HepG2 (cell line): ENCODE measurements around the gene CADPS2. TPM values are rescaled to one million over a fixed set of nuclear protein-coding genes. Genes with fewer than 3 reads are reported as not detected.

Source experiments
- ATAC-seq: fragments of 200-7000 bp; cut with Tn5 transposase; 3 replicates; pipeline ENCODE4 v1.9.1; 2020; ENCODE audit warnings: mild to moderate bottlenecking, moderate library complexity
- BruUV-seq: library from RNA; stranded (reverse); fragments of 400-500 nt; replicated peaks from 2 replicates; lab custom pipeline; 2021; lab: Mats Ljungman, UMichigan
- CTCF ChIA-PET: fragments of 300-600 bp; formaldehyde crosslinking; extraction: SDS; loops from one replicate; lab custom pipeline; 2021; ENCODE audit warnings: low total read pairs, inconsistent platforms, low intra/inter-chr PET ratio; lab: Yijun Ruan, JAX
- POLR2A ChIA-PET: fragments of 350-600 bp; sonication (Branson Sonifier 250); formaldehyde crosslinking; loops from one replicate; lab custom pipeline; 2020; ENCODE audit warnings: antibody characterized with exemption, inconsistent platforms; lab: Yijun Ruan, JAX
- DNase-seq: peaks from one replicate; pipeline ENCODE4 v3.0.0-alpha.2; 2015; ENCODE audit warnings: low spot score
- FAIRE-seq: peaks from 3 replicates; lab custom pipeline; 2011; peaks lifted over from hg19 to GRCh38; lab: Jason Lieb, UNC
- H2AFZ ChIP-seq: one replicate; pipeline ENCODE4 v1.6.1; 2011; ENCODE audit warnings: low read length, inconsistent platforms
- H3K27ac ChIP-seq: fragments of 300-600 bp; 3 replicates; pipeline ENCODE4 v1.8.0; 2011; ENCODE audit warnings: mixed run types, mild to moderate bottlenecking, mixed read lengths, low read length, inconsistent platforms; ENCODE audit not compliant: insufficient read depth; ENCODE audit errors: extremely low read length
- H3K27me3 ChIP-seq, 2 experiments: fragments of 200-600 bp in 1 of 2; 2 replicates in 1 of 2; 3 replicates in 1 of 2; pipeline versions ENCODE4 v1.6.0 to v1.8.0; 2011; ENCODE audit warnings: low read length in 2 of 2, mild to moderate bottlenecking in 2 of 2, moderate library complexity in 2 of 2, inconsistent platforms in 1 of 2; ENCODE audit not compliant: insufficient read depth in 2 of 2, control insufficient read depth in 1 of 2
- H3K36me3 ChIP-seq, 2 experiments: fragments of 200-600 bp in 1 of 2; replicated peaks in 1 of 2; 2 replicates in 1 of 2; 3 replicates in 1 of 2; pipeline versions ENCODE4 v1.5.1 to v1.8.0; 2011; ENCODE audit warnings: low read length in 2 of 2, inconsistent platforms in 1 of 2; ENCODE audit not compliant: insufficient read depth in 2 of 2, control insufficient read depth in 1 of 2
- H3K4me1 ChIP-seq: 2 replicates; pipeline ENCODE4 v1.5.1; 2012; ENCODE audit warnings: low read length, inconsistent platforms; ENCODE audit not compliant: insufficient read depth
- H3K4me2 ChIP-seq: 2 replicates; pipeline ENCODE4 v1.6.0; 2011; ENCODE audit warnings: low read depth, low read length, inconsistent platforms
- H3K4me3 ChIP-seq, 3 experiments: fragments of 200-600 bp in 1 of 3; sonication (generic), shearing (Covaris generic) in 1 of 3; replicated peaks in 1 of 3; 2 replicates each; pipeline ENCODE4 v1.5.1; 2011 to 2016; ENCODE audit warnings: low read length in 3 of 3, inconsistent platforms in 2 of 3, low read depth in 2 of 3, mild to moderate bottlenecking in 2 of 3, control low read depth in 1 of 3, mixed read lengths in 1 of 3; ENCODE audit not compliant: insufficient read depth in 1 of 3
- H3K79me2 ChIP-seq: one replicate; pipeline ENCODE4 v1.6.1; 2011; ENCODE audit warnings: low read length, inconsistent platforms; ENCODE audit not compliant: insufficient read depth
- H3K9ac ChIP-seq: 2 replicates; pipeline ENCODE4 v1.6.0; 2011; ENCODE audit warnings: mild to moderate bottlenecking, low read depth, low read length, inconsistent platforms; ENCODE audit not compliant: insufficient read depth
- H3K9me3 ChIP-seq: 2 replicates; pipeline ENCODE4 v1.5.1; 2012; ENCODE audit warnings: mild to moderate bottlenecking, low read length
- H4K20me1 ChIP-seq: 2 replicates; pipeline ENCODE4 v1.6.0; 2011; ENCODE audit warnings: inconsistent platforms, mild to moderate bottlenecking, low read length, moderate library complexity; ENCODE audit not compliant: insufficient read depth
- BORCS8-MEF2B ChIP-seq: sonication (generic); formaldehyde crosslinking; IDR thresholded peaks from 2 replicates; pipeline ENCODE4 v1.8.0; 2022; ENCODE audit warnings: mild to moderate bottlenecking, missing genetic modification reagents
- EZH2 ChIP-seq: conservative IDR thresholded peaks from 2 replicates; pipeline ENCODE4 v1.6.1; 2012; ENCODE audit warnings: mild to moderate bottlenecking, low read depth, low read length, moderate library complexity
- FOXA3 ChIP-seq: IDR thresholded peaks from 2 replicates; pipeline ENCODE4 v1.6.1; 2016; ENCODE audit warnings: missing genetic modification reagents, missing compliant biosample characterization
- HHEX ChIP-seq: IDR thresholded peaks from 2 replicates; pipeline ENCODE4 v1.6.1; 2016; ENCODE audit warnings: control low read depth
- NR1H2 ChIP-seq: sonication (generic); formaldehyde crosslinking; IDR thresholded peaks from 2 replicates; pipeline ENCODE4 v1.8.1; 2022; ENCODE audit warnings: low read depth, missing genetic modification reagents, borderline replicate concordance
- SCMH1 ChIP-seq: sonication (generic); formaldehyde crosslinking; IDR thresholded peaks from 2 replicates; pipeline ENCODE4 v1.9.0; 2021; ENCODE audit warnings: missing genetic modification reagents, mild to moderate bottlenecking, borderline replicate concordance
- SMAD3 ChIP-seq: sonication (generic); formaldehyde crosslinking; IDR thresholded peaks from 2 replicates; pipeline ENCODE4 v1.4.0; 2020; ENCODE audit warnings: missing genetic modification reagents
- SNRNP70 ChIP-seq: fragments of 200-400 bp; formaldehyde crosslinking; IDR thresholded peaks from 2 replicates; pipeline ENCODE4 v1.6.1; 2017; ENCODE audit warnings: mild to moderate bottlenecking, low read depth, low read length, moderate library complexity
- TP53 ChIP-seq: sonication (generic); formaldehyde crosslinking; conservative IDR thresholded peaks from 2 replicates; pipeline ENCODE4 v1.4.0; 2020; ENCODE audit warnings: missing genetic modification reagents
- ZNF33B ChIP-seq: sonication (generic); formaldehyde crosslinking; IDR thresholded peaks from 2 replicates; pipeline ENCODE4 v1.5.1; 2020; ENCODE audit warnings: mild to moderate bottlenecking, missing genetic modification reagents
- ZNF83 ChIP-seq: sonication (generic); formaldehyde crosslinking; IDR thresholded peaks from 2 replicates; pipeline ENCODE4 v1.4.0; 2020; ENCODE audit warnings: missing genetic modification reagents, mild to moderate bottlenecking, borderline replicate concordance
- WGBS: methylation state at CpG from one replicate; pipeline ENCODE4 v1.1.6; 2017; ENCODE audit warnings: low lambda C conversion rate; 5-methylcytosine and 5-hydroxymethylcytosine counted together
- in situ Hi-C: cut with HindIII; loops from 2 replicates; pipeline ENCODE4 v1.10.0; 2017; ENCODE audit warnings: low pct_unique_long_range_greater_than_20kb; ENCODE audit not compliant: extremely low pct_ligation_motif_present
- intact Hi-C: fragments of 100-400 bp; cut with micrococcal nuclease; formaldehyde crosslinking; loops from one replicate; pipeline ENCODE4 v1.10.0; 2022; ENCODE audit not compliant: unreplicated experiment
- polyA plus RNA-seq, 8 experiments: library from polyadenylated mRNA; depleted of rRNA in 3 of 8; stranded (reverse) in 7 of 8; unstranded in 1 of 8; fragments of >200 nt; fragmentation: Illumina TruSeq in 4 of 8; extraction: Trizol in 4 of 8; gene quantifications; 2 replicates each; pipeline versions ENCODE4 v1.2.1 to v1.2.3, GENCODE V29; 2011 to 2016; ENCODE audit warnings: low read depth in 4 of 8, missing spikeins in 1 of 8, mixed read lengths in 1 of 8; ENCODE audit not compliant: insufficient read depth in 1 of 8
- total RNA-seq, 5 experiments: library from RNA; depleted of rRNA; stranded (reverse); fragments of >200 nt; fragmentation: Illumina TruSeq; extraction: Trizol; gene quantifications; 2 replicates each; pipeline ENCODE4 v1.2.3, GENCODE V29; 2016; ENCODE audit warnings: low read depth in 1 of 5
- TF ChIP-seq, protein P1 (sequence below): sonication (generic); formaldehyde crosslinking; IDR thresholded peaks from 2 replicates; pipeline ENCODE4 v1.5.1; 2020; ENCODE audit warnings: mild to moderate bottlenecking, moderate library complexity, missing genetic modification reagents

CADPS2 gene
- total and polyA plus RNA-seq, 2 of the 13 experiments (the other 11 are each of a cell fraction or from before 2014, with no cell fraction given) = 17.6 to 43.8 TPM

- H3K27ac ChIP-seq = no peak overlapping the region
- intact Hi-C loops = loop anchor here (5.0 kb wide), 1 partner anchor 227 kb away; no protein-coding TSS in a partner anchor
- H3K9me3 ChIP-seq = no peaks in the 10 kb centered on the region
- POLR2A ChIA-PET = no interaction called here
- H3K36me3 ChIP-seq = no peaks in the 10 kb centered on the region
- no peaks in the 10 kb centered on the region for H4K20me1 ChIP-seq
- H3K79me2 ChIP-seq = no peaks in the 10 kb centered on the region
- no TSS peak for BruUV-seq
- peak overlapping the region; percentile 62 for H3K4me2 ChIP-seq
- ATAC-seq (peak; percentile 19), FAIRE-seq (no peak), DNase-seq (no peak)
- in situ Hi-C loops = no loop called here
- no peak overlapping the region for H3K9ac ChIP-seq
- CTCF ChIA-PET = no interaction called here
- peaks cover 15 to 88% of the 10 kb centered on the region in 2 experiments for H3K27me3 ChIP-seq
- peaks cover 20% of the 10 kb centered on the region for H3K4me1 ChIP-seq
- no peak overlapping the region for H2AFZ ChIP-seq
- WGBS = 7% methylated on average over 17 of the region's 24 CpGs
- peak overlapping the region in 2 of 3 experiments; percentile 30 to 43; a peak in 4 of 6 replicates for H3K4me3 ChIP-seq
- no peak for TF ChIP-seq SNRNP70
- 0 out of 2 replicates have a peak, but pooled peaks have one; percentile 2 for TF ChIP-seq EZH2
- TF ChIP-seq TP53 (CRISPR knock-in tag) = no peak
- no peak for TF ChIP-seq ZNF83 (CRISPR knock-in tag)
- TF ChIP-seq, protein P1, sequence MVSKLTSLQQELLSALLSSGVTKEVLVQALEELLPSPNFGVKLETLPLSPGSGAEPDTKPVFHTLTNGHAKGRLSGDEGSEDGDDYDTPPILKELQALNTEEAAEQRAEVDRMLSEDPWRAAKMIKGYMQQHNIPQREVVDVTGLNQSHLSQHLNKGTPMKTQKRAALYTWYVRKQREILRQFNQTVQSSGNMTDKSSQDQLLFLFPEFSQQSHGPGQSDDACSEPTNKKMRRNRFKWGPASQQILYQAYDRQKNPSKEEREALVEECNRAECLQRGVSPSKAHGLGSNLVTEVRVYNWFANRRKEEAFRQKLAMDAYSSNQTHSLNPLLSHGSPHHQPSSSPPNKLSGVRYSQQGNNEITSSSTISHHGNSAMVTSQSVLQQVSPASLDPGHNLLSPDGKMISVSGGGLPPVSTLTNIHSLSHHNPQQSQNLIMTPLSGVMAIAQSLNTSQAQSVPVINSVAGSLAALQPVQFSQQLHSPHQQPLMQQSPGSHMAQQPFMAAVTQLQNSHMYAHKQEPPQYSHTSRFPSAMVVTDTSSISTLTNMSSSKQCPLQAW (CRISPR knock-in tag) = no peak
These were observed 581.3 kb downstream of the CADPS2 start for GRCh38 chr7:122304996-122305421.

DNA sequence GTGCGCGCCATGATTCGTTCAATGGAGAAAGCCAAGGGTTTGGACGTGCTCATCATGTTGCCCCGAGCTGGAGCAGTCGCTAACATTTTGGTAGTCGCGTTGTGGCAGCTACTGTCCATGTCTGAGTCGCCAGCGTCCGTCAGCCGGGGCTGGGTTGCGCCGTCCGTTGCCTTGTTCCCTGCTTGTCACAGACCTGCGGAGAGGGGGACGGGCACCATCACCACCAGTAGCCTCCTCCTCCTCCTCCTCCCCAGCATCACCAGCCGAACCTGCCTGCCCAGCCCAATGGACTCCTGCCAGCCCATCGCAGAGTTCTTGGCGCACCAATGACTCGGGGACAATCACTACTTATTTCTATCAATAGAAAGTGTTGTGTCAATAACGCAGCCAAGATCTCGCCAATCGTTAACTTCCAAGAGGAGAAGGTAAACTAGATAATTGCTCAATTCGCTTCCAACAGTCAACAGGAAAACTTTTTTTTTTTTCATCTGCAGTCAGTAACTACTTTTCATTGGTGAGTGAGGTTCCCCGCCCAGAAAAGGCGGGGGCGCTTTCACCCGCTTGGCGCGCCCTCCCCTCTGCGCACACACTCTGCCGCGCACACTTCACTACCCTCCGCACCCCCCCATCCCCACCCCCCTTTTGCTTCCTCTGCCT lies 581.8 kb downstream of the CADPS2 start, which contains the start of gene FEZF1:
Gene FEZF1 (minus strand): TSS at position 432 of the 657 bp plus-strand sequence. CDS start 313 bp downstream, at position 119.
- H3K79me2 ChIP-seq = no peaks in the 10 kb centered on the region
- H3K4me1 ChIP-seq = peaks cover 15% of the 10 kb centered on the region
- DNase-seq (peak; percentile 30), ATAC-seq (peak; percentile 54), FAIRE-seq (no peak)
- H3K36me3 ChIP-seq = no peaks in the 10 kb centered on the region
- no peak within 1 kb of the TSS for H3K27ac ChIP-seq
- in situ Hi-C loops = no loop called here
- 31% methylated on average over 33 of the region's 35 CpGs for WGBS
- H3K9me3 ChIP-seq = no peaks in the 10 kb centered on the region
- no peaks in the 10 kb centered on the region for H4K20me1 ChIP-seq
- H3K27me3 ChIP-seq = peaks cover 15 to 88% of the 10 kb centered on the region in 2 experiments
- ChIA-PET CTCF (no interaction called here), POLR2A (no interaction called here)
- no TSS peak for BruUV-seq
- peak within 1 kb of the TSS in 2 of 3 experiments; percentile 30 to 43; a peak in 4 of 6 replicates for H3K4me3 ChIP-seq
- H3K9ac ChIP-seq = no peak within 1 kb of the TSS
- intact Hi-C loops = loop anchor here (5.0 kb wide), 1 partner anchor 228 kb away; no protein-coding TSS in a partner anchor
- H3K4me2 ChIP-seq = peak within 1 kb of the TSS; percentile 62
- no peak within 1 kb of the TSS for H2AFZ ChIP-seq
- peak; percentile 82; the same call in 1 of the 2 replicates for TF ChIP-seq FOXA3
- no peak for TF ChIP-seq SCMH1 (CRISPR knock-in tag)
- no peak for TF ChIP-seq NR1H2 (CRISPR knock-in tag)
- peak; percentile 97 for TF ChIP-seq HHEX (CRISPR knock-in tag)
- no peak for TF ChIP-seq BORCS8-MEF2B (CRISPR knock-in tag)
- TF ChIP-seq SMAD3 = peak; percentile 57; the same call in 1 of the 2 replicates
- no peak for TF ChIP-seq ZNF33B (CRISPR knock-in tag)
